PC-9 (cell line): ENCODE measurements around the gene SEMA4B. TPM values are rescaled to one million over a fixed set of nuclear protein-coding genes. Genes with fewer than 3 reads are reported as not detected.

Experiments
- BruUV-seq: library from RNA; stranded (reverse); fragments of 400-500 nt; replicated peaks from 2 replicates; lab custom pipeline; 2021; lab: Mats Ljungman, UMichigan
- CTCF ChIA-PET: fragments of 300-600 bp; sonication (Branson Sonifier 250); formaldehyde crosslinking; loops from one replicate; lab custom pipeline; 2022; ENCODE audit warnings: antibody characterized with exemption; lab: Charles Lee
- POLR2A ChIA-PET: fragments of 300-600 bp; sonication (Branson Sonifier 250); formaldehyde crosslinking; loops from one replicate; lab custom pipeline; 2022; ENCODE audit warnings: antibody characterized with exemption; ENCODE audit not compliant: unreplicated experiment; lab: Charles Lee
- DNase-seq, 2 experiments: peaks; one replicate each; pipeline versions ENCODE4 v3.0.0 to v3.0.0-alpha.2; 2015 to 2022; ENCODE audit warnings: mixed read lengths in 1 of 2
- H2AFZ ChIP-seq: fragments of 200-600 bp; sonication (generic); 2 replicates; pipeline ENCODE4 v1.8.1; 2017; ENCODE audit warnings: antibody characterized with exemption
- H3F3A ChIP-seq: fragments of 200-600 bp; sonication (generic); 2 replicates; pipeline ENCODE4 v1.8.1; 2017; ENCODE audit warnings: antibody characterized with exemption, mild to moderate bottlenecking, low read depth; ENCODE audit not compliant: insufficient read depth
- H3K27ac ChIP-seq: fragments of 200-600 bp; sonication (generic); 2 replicates; pipeline ENCODE4 v1.6.1; 2016; ENCODE audit warnings: mixed run types
- H3K27me3 ChIP-seq: fragments of 200-600 bp; sonication (generic); 2 replicates; pipeline ENCODE4 v1.6.1; 2016; ENCODE audit warnings: low read depth, mixed run types; ENCODE audit not compliant: insufficient read depth
- H3K36me3 ChIP-seq: fragments of 200-600 bp; sonication (generic); 2 replicates; pipeline ENCODE4 v1.6.1; 2016; ENCODE audit warnings: low read depth, mixed run types
- H3K4me1 ChIP-seq: fragments of 200-600 bp; sonication (generic); replicated peaks from 2 replicates; pipeline ENCODE4 v1.6.1; 2016; ENCODE audit warnings: mixed run types; ENCODE audit not compliant: insufficient read depth
- H3K4me2 ChIP-seq: fragments of 200-600 bp; sonication (generic); 2 replicates; pipeline ENCODE4 v1.6.1; 2017; ENCODE audit warnings: mixed run types
- H3K4me3 ChIP-seq: fragments of 200-600 bp; sonication (generic); 2 replicates; pipeline ENCODE4 v1.6.1; 2016; ENCODE audit warnings: mixed run types
- H3K79me2 ChIP-seq: fragments of 200-600 bp; sonication (generic); 2 replicates; pipeline ENCODE4 v1.6.1; 2017; ENCODE audit warnings: low read depth, mixed run types
- H3K9me2 ChIP-seq: fragments of 200-600 bp; sonication (generic); 2 replicates; pipeline ENCODE4 v1.8.1; 2017; ENCODE audit warnings: mild to moderate bottlenecking; ENCODE audit not compliant: insufficient read depth
- H3K9me3 ChIP-seq: fragments of 200-600 bp; sonication (generic); 2 replicates; pipeline ENCODE4 v1.8.1; 2016; ENCODE audit warnings: low read depth; ENCODE audit not compliant: insufficient read depth
- H4K20me1 ChIP-seq: fragments of 200-600 bp; sonication (generic); 2 replicates; pipeline ENCODE4 v1.8.1; 2017; ENCODE audit not compliant: insufficient read depth
- CTCF ChIP-seq: fragments of 200-600 bp; sonication (generic); conservative IDR thresholded peaks from 2 replicates; pipeline ENCODE4 v1.6.1; 2017; ENCODE audit warnings: mixed run types, antibody characterized with exemption, mild to moderate bottlenecking, moderate library complexity
- EZH2 ChIP-seq: fragments of 200-600 bp; sonication (generic); IDR thresholded peaks from 2 replicates; pipeline ENCODE4 v1.8.0; 2017; ENCODE audit warnings: antibody characterized with exemption, low read depth
- intact Hi-C: fragments of 100-400 bp; cut with micrococcal nuclease; formaldehyde crosslinking; loops from one replicate; pipeline ENCODE4 v1.10.0; 2022; ENCODE audit not compliant: unreplicated experiment
- total RNA-seq: library from RNA; stranded (reverse); gene quantifications from 2 replicates; pipeline ENCODE4 v1.2.3, GENCODE V29; 2021

The SEMA4B gene
- total RNA-seq, 1 experiment from 2014 or later: 70.7 TPM

- no peaks in the 10 kb centered on the region for H3K27me3 ChIP-seq
- POLR2A ChIA-PET: no interaction called here
- peak overlapping the region; percentile 31; the same call in 1 of the 2 replicates for H3K4me2 ChIP-seq
- TF ChIP-seq EZH2 (no peak), CTCF (no peak)
- H3F3A ChIP-seq: peaks cover 62% of the 10 kb centered on the region
- H3K9me2 ChIP-seq: no peaks in the 10 kb centered on the region
- CTCF ChIA-PET: interaction anchor here (0.6 kb wide), 1 partner anchor 9 kb away, joined by 3 read pairs; no protein-coding TSS in a partner anchor
- H4K20me1 ChIP-seq: no peaks in the 10 kb centered on the region; the same call in 1 of the 2 replicates
- no peak overlapping the region for H3K4me3 ChIP-seq
- peaks cover 57% of the 10 kb centered on the region for H3K36me3 ChIP-seq
- no peak for DNase-seq
- peaks cover 86% of the 10 kb centered on the region for H3K79me2 ChIP-seq
- intact Hi-C loops: no loop called here
- peak overlapping the region; percentile 43; the same call in 1 of the 2 replicates for H3K27ac ChIP-seq
- no peaks in the 10 kb centered on the region for H3K9me3 ChIP-seq
- peaks cover 99% of the 10 kb centered on the region for H3K4me1 ChIP-seq
- BruUV-seq: no TSS peak
- no peak overlapping the region for H2AFZ ChIP-seq
Observed at GRCh38 chr15:90208356-90208755, 7.2 kb downstream of the SEMA4B start.

- Histone ChIP-seq H3F3A (peaks cover 72% of the 10 kb centered on the region), H3K9me3 (no peaks in the 10 kb centered on the region), H4K20me1 (no peaks in the 10 kb centered on the region; the same call in 1 of the 2 replicates), H3K79me2 (peaks cover 85% of the 10 kb centered on the region), H3K36me3 (peaks cover 45% of the 10 kb centered on the region), H3K4me1 (peaks cover 99% of the 10 kb centered on the region), H3K4me3 (no peak overlapping the region), H2AFZ (no peak overlapping the region), H3K4me2 (peak overlapping the region; percentile 88), H3K27me3 (no peaks in the 10 kb centered on the region), H3K9me2 (no peaks in the 10 kb centered on the region), H3K27ac (peak overlapping the region; percentile 99)
- intact Hi-C loops: no loop called here
- POLR2A ChIA-PET: no interaction called here
- CTCF ChIA-PET: no interaction called here
- no peak for TF ChIP-seq CTCF
- no TSS peak for BruUV-seq
- DNase-seq: no peak
Observed at GRCh38 chr15:90209591-90209990, 8.5 kb downstream of the SEMA4B start.

- no TSS peak for BruUV-seq
- H3K79me2 ChIP-seq: peaks cover 85% of the 10 kb centered on the region
- TF ChIP-seq CTCF (no peak), EZH2 (no peak)
- peak overlapping the region; percentile 51; the same call in 1 of the 2 replicates for H3K4me3 ChIP-seq
- no peaks in the 10 kb centered on the region for H4K20me1 ChIP-seq
- H3K27me3 ChIP-seq: no peaks in the 10 kb centered on the region
- peak overlapping the region; percentile 99 for H3K27ac ChIP-seq
- no peak overlapping the region for H2AFZ ChIP-seq
- no peaks in the 10 kb centered on the region for H3K9me3 ChIP-seq
- H3K9me2 ChIP-seq: no peaks in the 10 kb centered on the region
- no peak for DNase-seq
- POLR2A ChIA-PET: no interaction called here
- H3K36me3 ChIP-seq: peaks cover 51% of the 10 kb centered on the region
- peaks cover 81% of the 10 kb centered on the region for H3F3A ChIP-seq
- CTCF ChIA-PET: no interaction called here
- intact Hi-C loops: loop anchor here (5.0 kb wide), 1 partner anchor 108 kb away; the partner anchor contains the start of gene IDH2
- peak overlapping the region; percentile 88 for H3K4me2 ChIP-seq
- peaks cover 98% of the 10 kb centered on the region for H3K4me1 ChIP-seq
Observed at GRCh38 chr15:90210593-90210992, 9.5 kb downstream of the SEMA4B start.
